ENCODE measurements around the gene SKOR1.

SKOR1 gene

DNA sequence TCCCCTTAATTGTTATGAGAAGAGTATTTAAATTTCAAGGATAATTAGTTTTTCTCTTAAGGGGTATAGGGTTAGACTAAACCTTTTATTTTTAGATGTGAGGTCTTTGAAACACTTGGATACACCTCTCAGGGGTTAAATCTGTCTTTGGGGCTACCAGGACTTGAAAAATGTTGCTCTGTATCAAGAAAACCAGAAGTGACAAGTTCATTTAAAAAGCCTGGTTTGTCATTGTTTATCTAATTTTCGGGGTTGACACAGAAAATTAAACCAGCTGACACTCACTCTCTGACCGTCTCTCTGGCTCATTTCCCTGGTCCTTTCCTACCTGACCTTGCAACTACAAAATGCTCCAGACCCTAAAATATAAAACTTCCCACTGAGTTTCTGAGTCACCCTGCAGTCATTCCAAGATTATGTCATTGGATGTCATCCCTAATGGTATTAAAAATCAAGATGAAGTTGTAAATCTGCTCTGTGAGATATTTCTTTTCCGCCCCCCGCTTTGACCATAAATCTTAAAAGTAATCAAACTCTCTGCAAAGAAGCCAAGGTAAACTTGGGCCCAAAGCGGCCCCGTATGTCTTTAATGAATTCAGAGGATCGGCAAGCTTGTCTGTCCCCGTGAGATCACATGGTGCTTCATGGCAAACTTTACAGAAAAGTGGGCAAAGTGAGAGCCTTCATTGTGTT, 32.9 kb upstream of the SKOR1 start:
- in situ Hi-C loops (cut with MboI; ENCODE audit: low sequenced_read_pairs), result no loop called here

DNA sequence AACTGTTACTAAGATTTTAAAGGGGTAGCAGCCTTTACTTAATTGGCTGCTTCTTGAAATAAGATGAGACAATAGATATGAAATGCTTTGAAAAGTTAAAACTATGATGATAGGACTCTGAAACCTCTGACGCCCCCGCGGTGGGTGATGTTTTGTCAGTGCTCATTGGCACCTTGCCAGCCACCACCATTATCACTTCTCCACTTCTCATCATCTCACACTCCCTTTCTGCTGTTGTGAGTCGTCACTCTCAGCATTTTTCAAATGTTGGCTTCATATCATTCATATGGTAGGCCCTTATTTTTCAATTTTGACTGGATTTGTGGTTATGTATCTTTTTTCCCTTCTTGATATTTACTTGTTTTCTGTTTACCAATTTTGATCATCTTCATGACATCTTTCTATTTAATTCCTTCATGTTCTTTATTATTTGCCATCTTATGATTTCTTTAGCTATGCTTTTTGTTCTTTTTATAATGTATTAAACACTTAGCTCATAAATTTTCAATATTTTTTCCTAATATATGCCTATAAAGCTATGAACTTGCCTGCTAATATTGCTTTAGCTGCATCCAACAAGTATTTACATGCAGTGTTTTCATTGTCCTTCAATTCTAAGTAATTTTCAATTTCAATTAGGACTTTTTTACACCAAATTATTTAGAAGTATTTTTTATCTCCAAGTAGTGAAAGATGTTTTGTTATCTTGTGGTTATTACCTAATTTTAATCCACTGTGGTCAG, 30.3 kb upstream of the SKOR1 start:
- in situ Hi-C loops (cut with MboI; ENCODE audit: low sequenced_read_pairs), result no loop called here

- in situ Hi-C loops (cut with MboI; ENCODE audit: low sequenced_read_pairs), result no loop called here
These were observed 28.8 kb upstream of the SKOR1 start for GRCh38 chr15:67796196-67797127.

GRCh38 chr15:67799801-67800205, 25.5 kb upstream of the SKOR1 start:
- in situ Hi-C loops (cut with MboI; ENCODE audit: low sequenced_read_pairs), result no loop called here

- in situ Hi-C loops (cut with MboI; ENCODE audit: low sequenced_read_pairs), result no loop called here
These were observed 24.2 kb upstream of the SKOR1 start for GRCh38 chr15:67801142-67801541.

GRCh38 chr15:67801926-67802914, 23.1 kb upstream of the SKOR1 start:
- in situ Hi-C loops (cut with MboI; ENCODE audit: low sequenced_read_pairs), result no loop called here

DNA sequence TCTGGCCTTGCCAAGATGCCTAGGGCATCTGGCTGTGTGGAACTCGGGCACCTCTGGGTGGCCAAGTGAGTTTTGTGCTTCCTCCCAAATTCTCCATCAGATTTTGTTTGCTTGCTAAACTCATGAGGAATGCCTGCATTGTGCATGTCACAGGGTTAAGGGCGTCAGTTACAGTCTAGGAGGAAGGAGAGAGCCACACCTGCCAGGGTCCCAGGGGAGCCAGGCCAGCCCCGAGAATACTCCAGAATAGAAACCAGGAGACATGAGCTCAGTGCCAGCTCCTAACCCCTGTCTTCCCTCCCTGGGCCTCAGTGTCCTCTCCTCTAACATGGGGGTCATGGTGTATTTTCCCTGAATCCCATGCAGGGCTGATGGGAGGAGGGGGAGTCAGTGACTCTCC, 22.0 kb upstream of the SKOR1 start:
- in situ Hi-C loops (cut with MboI; ENCODE audit: low sequenced_read_pairs), result no loop called here

DNA sequence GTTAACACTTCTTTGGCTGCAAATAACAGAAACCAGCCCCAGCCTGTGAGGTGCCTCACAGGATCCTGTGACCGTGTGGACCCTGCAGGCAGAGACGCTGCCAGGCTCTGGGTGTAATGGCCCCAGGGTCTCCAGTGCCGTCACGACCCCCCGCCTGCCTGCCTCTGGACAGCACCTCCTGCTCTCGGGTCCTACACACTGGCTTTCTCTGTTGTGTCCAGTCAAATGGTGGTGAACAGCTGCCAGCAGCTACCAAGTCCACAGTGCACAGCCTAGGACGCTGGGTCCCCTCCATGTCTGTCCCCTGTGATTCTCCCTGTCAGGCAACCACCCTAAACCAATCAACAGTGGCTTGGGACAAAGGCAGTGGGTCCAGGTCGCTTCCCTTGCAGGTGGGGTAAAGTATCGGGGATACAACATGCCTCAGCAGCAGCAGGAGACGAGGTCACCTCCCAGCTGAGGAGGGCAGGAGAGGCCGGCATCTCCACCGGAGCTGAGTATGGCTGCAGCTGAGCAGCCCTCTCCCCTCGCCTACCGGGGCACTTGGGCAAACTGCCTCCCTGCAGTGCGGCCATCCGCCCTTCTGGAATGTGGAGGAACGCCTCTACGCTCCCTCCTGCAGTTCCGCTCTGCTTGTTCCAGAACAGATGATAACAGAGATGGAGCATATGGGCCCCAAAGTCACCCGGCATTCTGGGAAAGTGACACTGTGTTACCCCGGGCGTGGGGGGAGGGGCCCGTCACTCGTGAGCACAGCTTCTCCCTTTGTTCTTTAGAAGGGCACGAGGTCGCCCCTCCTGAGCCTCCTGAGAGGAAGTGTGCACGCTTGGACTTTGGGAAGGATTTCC, 21.1 kb upstream of the SKOR1 start:
- in situ Hi-C loops (cut with MboI; ENCODE audit: low sequenced_read_pairs), result no loop called here

GRCh38 chr15:67805008-67805665, 20.2 kb upstream of the SKOR1 start:
- in situ Hi-C loops (cut with MboI; ENCODE audit: low sequenced_read_pairs), result no loop called here

GRCh38 chr15:67805666-67806516, 19.4 kb upstream of the SKOR1 start:
- in situ Hi-C loops (cut with MboI; ENCODE audit: low sequenced_read_pairs), result no loop called here

DNA sequence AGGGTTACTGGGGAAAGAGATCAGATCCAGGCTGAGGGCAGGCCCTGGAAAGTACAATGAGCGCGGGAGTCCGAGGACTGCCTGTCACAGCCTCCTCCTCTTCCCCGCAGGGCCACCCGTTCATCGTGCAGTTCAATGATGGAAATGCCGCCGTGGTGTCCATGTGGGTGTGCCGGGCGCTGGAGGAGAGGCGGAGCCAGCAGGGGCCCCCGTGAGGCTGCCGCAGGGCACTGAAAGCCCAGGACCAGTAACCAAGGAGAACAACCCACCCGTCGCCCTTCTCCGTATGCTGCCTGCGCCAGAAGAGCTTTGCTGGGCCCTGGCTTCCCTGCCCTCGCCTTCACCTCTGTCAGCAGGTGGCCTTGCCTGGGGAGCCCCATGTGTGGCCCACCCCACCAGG, 18.8 kb upstream of the SKOR1 start:
- in situ Hi-C loops (cut with MboI; ENCODE audit: low sequenced_read_pairs), result no loop called here

DNA sequence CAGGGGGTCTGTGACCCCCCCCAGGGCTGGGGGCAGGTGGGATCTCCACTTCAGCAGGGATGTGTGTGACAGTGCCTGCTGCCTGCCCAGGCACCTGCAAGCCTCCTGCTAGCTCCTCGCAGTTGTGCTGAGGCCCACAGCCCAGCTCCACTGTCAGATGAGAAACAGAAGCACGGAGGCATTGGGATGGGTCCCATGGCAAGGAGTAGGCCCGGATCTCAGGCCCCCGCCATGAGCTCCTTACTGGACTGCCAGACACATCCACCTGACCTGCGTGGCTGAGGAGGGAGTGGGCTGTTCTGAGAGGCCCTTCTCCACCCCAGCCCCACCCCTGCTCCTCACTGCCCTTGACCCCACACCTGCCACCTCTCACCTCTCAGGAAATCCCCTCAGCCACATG, 18.2 kb upstream of the SKOR1 start:
- in situ Hi-C loops (cut with MboI; ENCODE audit: low sequenced_read_pairs), result no loop called here

DNA sequence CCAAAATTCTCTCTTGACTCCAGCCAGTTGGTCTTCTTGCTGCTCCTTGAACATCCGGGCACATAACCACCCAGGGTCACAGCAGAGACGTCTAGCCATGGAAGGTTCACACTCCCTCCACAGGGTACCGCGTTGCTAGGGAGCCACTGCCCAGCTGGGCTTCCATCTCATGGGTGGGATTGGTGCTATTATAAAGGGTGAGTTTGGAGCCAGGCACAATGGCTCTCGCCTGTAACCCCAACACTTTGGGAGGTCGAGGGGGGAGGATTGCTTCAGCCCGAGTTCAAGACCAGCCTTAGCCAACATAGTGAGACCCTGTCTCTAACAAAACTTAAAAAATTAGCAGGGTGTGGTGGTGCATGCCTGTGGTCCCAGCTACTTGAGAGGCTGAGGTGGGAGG, 17.5 kb upstream of the SKOR1 start:
- in situ Hi-C loops (cut with MboI; ENCODE audit: low sequenced_read_pairs), result no loop called here

DNA sequence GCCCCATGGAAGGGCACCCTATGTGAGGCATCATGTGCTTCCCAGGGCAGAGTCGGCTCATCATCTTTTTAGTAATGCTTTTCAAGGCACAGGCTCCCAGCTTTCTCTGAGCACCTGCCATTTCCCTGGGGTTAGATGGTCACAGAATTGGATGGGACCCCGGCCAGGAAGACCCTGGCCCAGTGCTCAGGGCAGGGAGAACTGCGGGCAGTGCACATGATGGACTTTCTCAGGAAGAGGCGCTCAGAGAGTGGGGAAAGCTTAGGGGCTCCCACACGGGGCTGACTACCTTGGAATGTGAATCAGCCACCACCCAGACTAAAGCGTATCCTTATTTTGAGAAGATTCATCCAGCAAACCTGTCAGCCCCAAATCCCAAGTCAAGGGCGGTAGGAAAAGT, 16.5 kb upstream of the SKOR1 start:
- in situ Hi-C loops (cut with MboI; ENCODE audit: low sequenced_read_pairs), result no loop called here

DNA sequence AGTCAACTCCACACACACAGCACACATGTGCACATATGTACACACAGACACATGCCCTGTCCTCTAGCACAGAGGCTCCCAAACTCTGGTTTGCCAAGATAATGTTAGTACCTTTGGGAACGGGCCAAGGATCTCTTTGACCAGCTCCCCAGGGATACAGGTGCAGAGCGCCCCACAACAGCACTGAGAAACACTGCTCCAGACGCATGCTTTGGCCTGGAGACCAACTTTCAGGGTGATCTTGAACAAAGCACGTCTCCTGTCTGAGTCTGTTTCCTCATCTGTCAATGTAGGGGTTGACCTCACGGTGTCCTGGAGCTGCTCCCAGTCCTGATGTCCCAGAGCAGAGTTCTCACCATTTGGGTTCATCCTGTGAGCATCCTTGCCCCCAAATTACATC, 15.9 kb upstream of the SKOR1 start:
- in situ Hi-C loops (cut with MboI; ENCODE audit: low sequenced_read_pairs), result no loop called here

- in situ Hi-C loops (cut with MboI; ENCODE audit: low sequenced_read_pairs), result no loop called here
These were observed 15.4 kb upstream of the SKOR1 start for GRCh38 chr15:67809866-67810265.

DNA sequence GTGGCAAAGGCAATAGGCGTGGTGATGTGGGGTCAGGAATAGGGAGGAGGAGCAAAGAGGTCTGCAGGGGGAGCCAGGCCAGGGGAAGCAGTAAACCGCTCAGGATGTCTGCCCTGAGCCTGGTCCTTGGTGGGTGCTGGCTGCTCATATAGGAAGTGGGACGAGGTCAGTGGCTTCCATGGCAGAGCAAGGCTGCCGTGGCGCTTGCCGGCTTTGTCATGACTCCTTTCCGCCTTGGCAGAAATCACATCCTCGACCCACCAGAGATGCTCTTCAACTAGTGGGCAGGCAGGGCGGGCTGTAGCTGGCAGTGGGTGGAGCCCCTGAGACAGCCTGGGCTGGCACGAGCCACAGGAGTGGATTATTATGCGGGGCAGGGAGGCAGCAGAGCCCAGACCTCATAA, 13.1 kb upstream of the SKOR1 start:
- in situ Hi-C loops (cut with MboI; ENCODE audit: low sequenced_read_pairs), result no loop called here

DNA sequence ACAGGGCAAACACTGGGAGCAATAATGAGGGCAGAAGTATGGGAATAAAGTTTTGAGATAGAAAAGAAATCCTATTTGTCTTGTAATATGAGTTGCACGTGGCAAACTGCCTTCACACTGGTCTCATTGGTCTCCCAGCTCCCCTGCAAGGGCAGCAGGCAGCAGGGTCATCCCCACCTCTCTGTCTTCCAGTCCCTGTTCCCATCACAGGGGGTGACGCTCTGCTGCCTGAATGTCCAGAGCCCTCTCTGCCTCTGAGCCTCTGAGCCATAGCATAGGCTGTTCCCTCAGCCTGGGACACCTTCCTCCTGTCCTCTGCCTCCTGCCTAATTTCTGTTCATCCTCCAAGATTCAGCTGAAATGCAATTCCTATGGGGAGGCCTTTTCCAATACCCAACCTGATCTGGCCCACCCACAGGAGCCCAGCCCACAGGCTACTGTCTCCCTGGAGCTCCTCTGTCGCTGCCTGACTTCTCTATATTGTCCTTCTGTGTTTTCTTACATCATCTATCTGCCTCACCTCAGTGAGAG, 12.1 kb upstream of the SKOR1 start:
- in situ Hi-C loops (cut with MboI; ENCODE audit: low sequenced_read_pairs), result no loop called here

Data from hTERT RPE-1 (cell line).